WTC11 (cell line): ENCODE measurements around the gene TRIP13.
"Not testable (repeated sequence)": the region's sequence is repeated elsewhere in the genome, so short reads cannot be mapped to it uniquely, and the experiment has no call there.

Experiments
- CDX4 ChIP-seq: fragments of 250-450 bp; sonication (Bioruptor Pico); IDR thresholded peaks from 2 replicates; pipeline ENCODE4 v1.9.0; 2021; ENCODE audit warnings: moderate library complexity, mild to moderate bottlenecking, inconsistent platforms, borderline replicate concordance
- CREM ChIP-seq: sonication (generic); formaldehyde crosslinking; IDR thresholded peaks from 2 replicates; pipeline ENCODE4 v1.8.1; 2022; ENCODE audit warnings: mild to moderate bottlenecking, missing genetic modification reagents, moderate library complexity
- CTCF ChIP-seq: fragments of 200-600 bp; IDR thresholded peaks from 2 replicates; pipeline ENCODE4 v1.8.0; 2022; ENCODE audit warnings: antibody characterized with exemption
- E2F5 ChIP-seq: sonication (generic); formaldehyde crosslinking; IDR thresholded peaks from 2 replicates; pipeline ENCODE4 v1.8.1; 2022; ENCODE audit warnings: mild to moderate bottlenecking, moderate library complexity, missing genetic modification reagents
- HMGXB4 ChIP-seq: sonication (generic); formaldehyde crosslinking; IDR thresholded peaks from 2 replicates; pipeline ENCODE4 v1.8.1; 2023; ENCODE audit warnings: mild to moderate bottlenecking, moderate library complexity, missing genetic modification reagents
- MAX ChIP-seq: sonication (generic); formaldehyde crosslinking; IDR thresholded peaks from 2 replicates; pipeline ENCODE4 v1.8.0; 2022; ENCODE audit warnings: mild to moderate bottlenecking, missing genetic modification reagents
- NFYB ChIP-seq: sonication (generic); formaldehyde crosslinking; conservative IDR thresholded peaks from 2 replicates; pipeline ENCODE4 v1.8.0; 2022; ENCODE audit warnings: low read depth, missing genetic modification reagents
- NR3C1 ChIP-seq: sonication (generic); formaldehyde crosslinking; conservative IDR thresholded peaks from 2 replicates; pipeline ENCODE4 v1.8.1; 2023; ENCODE audit warnings: low read depth, mild to moderate bottlenecking, missing genetic modification reagents
- RELA ChIP-seq: sonication (generic); formaldehyde crosslinking; IDR thresholded peaks from 2 replicates; pipeline ENCODE4 v1.8.1; 2022; ENCODE audit warnings: missing genetic modification reagents, mild to moderate bottlenecking, borderline replicate concordance
- SMAD4 ChIP-seq: sonication (generic); formaldehyde crosslinking; IDR thresholded peaks from 2 replicates; pipeline ENCODE4 v1.8.0; 2022; ENCODE audit warnings: mild to moderate bottlenecking, missing genetic modification reagents
- ZMAT4 ChIP-seq: fragments of 250-450 bp; sonication (Bioruptor Pico); IDR thresholded peaks from 2 replicates; pipeline ENCODE4 v1.9.0; 2021; ENCODE audit warnings: mild to moderate bottlenecking
- ZNF121 ChIP-seq: sonication (generic); formaldehyde crosslinking; IDR thresholded peaks from 2 replicates; pipeline ENCODE4 v1.8.0; 2023; ENCODE audit warnings: missing genetic modification reagents
- ZNF263 ChIP-seq: sonication (generic); formaldehyde crosslinking; IDR thresholded peaks from 2 replicates; pipeline ENCODE4 v1.8.1; 2022; ENCODE audit warnings: low read depth, mild to moderate bottlenecking, moderate library complexity, missing genetic modification reagents
- ZNF671 ChIP-seq: fragments of 250-450 bp; sonication (Bioruptor Pico); IDR thresholded peaks from 2 replicates; pipeline ENCODE4 v1.8.0; 2021; ENCODE audit warnings: mild to moderate bottlenecking

- TF ChIP-seq ZNF671 (CRISPR knock-in tag); CTCF; HMGXB4 (CRISPR knock-in tag); E2F5 (CRISPR knock-in tag); ZNF263 (CRISPR knock-in tag); CDX4 (CRISPR knock-in tag); CREM (CRISPR knock-in tag); SMAD4 (CRISPR knock-in tag); MAX (CRISPR knock-in tag); RELA (CRISPR knock-in tag); NR3C1; NFYB (CRISPR knock-in tag); ZNF121; ZMAT4 (CRISPR knock-in tag): not testable (repeated sequence)
Observed at GRCh38 chr5:918717-919116, 26.0 kb downstream of the TRIP13 start.
